GM12865 (cell line): ENCODE measurements around the gene ADCY1.

Source experiments
- DNase-seq: peaks from one replicate; pipeline ENCODE4 v3.0.0; 2010; ENCODE audit warnings: low read depth
- H3K4me3 ChIP-seq: 2 replicates; pipeline ENCODE4 v1.5.1; 2011; ENCODE audit warnings: mild to moderate bottlenecking, low read depth, low read length, control low read depth
- TF ChIP-seq, protein P1 (sequence below): IDR thresholded peaks from 2 replicates; pipeline ENCODE4 v1.5.1; 2011; ENCODE audit warnings: low read length, control low read depth, low read depth, inconsistent platforms; ENCODE audit not compliant: insufficient read depth; ENCODE audit errors: missing control alignments

Gene ADCY1

DNA sequence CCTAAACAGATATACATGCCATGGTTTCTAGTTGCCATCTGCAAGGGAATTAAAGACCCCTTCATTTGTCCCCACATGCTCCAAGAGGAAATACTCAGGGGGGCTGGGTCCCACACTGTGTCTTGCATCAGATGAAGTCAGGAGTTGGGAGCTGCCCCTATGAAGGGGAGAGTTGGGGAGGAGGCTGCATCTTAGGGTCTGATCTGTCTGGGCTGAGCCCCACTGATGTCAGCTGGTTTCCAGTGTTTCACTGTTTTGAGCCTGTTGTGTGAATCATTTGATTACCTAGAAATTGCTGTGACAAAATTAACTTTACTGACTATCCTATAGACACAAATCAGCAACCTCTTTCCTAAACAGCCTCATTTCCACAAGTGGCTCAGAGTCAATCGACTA, 4.9 kb upstream of the ADCY1 start:
- DNase-seq: no peak
- no peak overlapping the region for H3K4me3 ChIP-seq
- TF ChIP-seq, protein P1, sequence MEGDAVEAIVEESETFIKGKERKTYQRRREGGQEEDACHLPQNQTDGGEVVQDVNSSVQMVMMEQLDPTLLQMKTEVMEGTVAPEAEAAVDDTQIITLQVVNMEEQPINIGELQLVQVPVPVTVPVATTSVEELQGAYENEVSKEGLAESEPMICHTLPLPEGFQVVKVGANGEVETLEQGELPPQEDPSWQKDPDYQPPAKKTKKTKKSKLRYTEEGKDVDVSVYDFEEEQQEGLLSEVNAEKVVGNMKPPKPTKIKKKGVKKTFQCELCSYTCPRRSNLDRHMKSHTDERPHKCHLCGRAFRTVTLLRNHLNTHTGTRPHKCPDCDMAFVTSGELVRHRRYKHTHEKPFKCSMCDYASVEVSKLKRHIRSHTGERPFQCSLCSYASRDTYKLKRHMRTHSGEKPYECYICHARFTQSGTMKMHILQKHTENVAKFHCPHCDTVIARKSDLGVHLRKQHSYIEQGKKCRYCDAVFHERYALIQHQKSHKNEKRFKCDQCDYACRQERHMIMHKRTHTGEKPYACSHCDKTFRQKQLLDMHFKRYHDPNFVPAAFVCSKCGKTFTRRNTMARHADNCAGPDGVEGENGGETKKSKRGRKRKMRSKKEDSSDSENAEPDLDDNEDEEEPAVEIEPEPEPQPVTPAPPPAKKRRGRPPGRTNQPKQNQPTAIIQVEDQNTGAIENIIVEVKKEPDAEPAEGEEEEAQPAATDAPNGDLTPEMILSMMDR: no peak

DNA sequence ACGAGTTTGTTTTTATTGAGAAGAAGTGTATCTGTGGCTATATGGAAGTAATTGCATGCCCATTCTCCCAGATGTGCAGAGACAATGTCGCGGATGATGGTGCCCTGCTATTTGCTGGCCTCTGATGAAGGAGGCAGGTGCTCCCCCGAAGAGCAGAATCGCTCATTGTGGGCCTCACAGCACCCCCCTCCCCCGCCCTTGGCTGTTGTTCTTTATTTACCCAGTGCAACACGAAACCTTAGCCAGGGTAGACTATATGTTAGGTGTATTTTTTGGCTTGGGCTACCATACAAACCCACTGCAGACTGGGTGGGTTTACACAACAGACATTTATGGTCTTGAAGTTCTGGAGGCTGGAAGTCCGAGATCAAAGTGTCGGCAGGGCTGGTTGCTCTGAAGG, 3.4 kb upstream of the ADCY1 start:
- DNase-seq: no peak
- TF ChIP-seq, protein P1: no peak
- H3K4me3 ChIP-seq: no peak overlapping the region

DNA sequence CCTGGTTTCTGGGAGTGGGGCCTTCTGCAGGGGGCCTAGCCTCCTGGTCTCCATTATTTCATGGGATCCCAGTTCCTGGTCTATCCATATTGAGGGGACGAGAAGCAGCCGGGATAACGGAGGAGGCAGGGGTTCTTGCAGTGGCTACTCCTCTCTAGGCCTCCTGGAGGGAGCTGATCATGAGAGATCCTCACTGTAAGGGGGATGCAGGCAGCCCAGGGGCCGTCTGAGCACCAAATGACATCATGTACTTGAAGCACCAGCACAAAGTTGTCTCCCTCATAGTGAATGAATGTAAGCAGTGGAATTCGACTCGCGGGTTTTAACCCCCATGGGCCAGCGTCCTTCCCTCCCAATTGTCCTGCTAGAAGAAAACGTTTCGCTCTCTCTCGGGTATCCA, 964 bp upstream of the ADCY1 start:
- H3K4me3 ChIP-seq: no peak overlapping the region
- no peak for DNase-seq
- TF ChIP-seq, protein P1: no peak

DNA sequence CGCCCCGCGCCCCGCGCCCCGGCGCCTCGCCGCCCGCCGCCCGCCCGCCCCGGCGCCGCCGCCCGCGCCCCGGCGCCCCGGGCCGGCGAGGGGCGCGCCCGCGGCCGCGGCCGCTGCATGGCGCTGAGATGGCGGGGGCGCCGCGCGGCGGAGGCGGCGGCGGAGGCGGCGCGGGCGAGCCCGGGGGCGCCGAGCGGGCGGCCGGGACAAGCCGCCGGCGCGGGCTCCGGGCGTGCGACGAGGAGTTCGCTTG, 174 bp downstream of the ADCY1 start:
- no peak for DNase-seq
- TF ChIP-seq, protein P1: no peak

DNA sequence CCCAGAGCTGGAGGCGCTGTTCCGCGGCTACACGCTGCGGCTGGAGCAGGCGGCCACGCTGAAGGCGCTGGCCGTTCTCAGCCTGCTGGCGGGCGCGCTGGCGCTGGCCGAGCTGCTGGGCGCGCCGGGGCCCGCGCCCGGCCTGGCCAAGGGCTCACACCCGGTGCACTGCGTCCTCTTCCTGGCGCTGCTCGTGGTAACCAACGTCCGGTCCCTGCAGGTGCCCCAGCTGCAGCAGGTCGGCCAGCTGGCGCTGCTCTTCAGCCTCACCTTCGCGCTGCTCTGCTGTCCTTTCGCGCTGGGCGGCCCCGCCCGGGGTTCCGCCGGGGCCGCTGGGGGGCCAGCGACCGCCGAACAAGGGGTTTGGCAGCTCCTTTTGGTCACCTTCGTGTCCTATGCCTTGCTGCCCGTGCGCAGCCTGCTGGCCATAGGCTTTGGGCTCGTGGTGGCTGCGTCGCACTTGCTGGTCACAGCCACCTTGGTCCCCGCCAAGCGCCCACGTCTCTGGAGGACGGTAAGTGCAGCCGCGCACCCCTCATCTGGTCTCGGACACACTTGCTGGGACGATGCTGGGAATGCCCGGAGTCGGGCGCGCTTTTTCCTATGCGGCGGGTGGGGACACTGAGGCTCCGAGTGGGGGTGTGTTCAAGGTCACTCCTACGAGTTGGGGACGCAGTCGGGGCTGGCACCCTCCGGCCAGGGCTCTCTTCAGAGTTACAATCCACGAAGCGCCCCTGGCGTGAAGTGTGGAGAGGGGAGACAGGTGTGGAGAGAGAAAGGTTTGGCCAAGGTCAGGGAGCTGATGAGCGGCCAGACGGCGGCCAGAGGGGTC, 717 bp downstream of the ADCY1 start:
- H3K4me3 ChIP-seq: peak overlapping the region; percentile 46
- TF ChIP-seq, protein P1: peak; percentile 5
- peak; percentile 72 for DNase-seq

More for the DNA sequence above, 174 bp downstream of the ADCY1 start:
- H3K4me3 ChIP-seq: no peak overlapping the region; the same call in 1 of the 2 replicates

DNA sequence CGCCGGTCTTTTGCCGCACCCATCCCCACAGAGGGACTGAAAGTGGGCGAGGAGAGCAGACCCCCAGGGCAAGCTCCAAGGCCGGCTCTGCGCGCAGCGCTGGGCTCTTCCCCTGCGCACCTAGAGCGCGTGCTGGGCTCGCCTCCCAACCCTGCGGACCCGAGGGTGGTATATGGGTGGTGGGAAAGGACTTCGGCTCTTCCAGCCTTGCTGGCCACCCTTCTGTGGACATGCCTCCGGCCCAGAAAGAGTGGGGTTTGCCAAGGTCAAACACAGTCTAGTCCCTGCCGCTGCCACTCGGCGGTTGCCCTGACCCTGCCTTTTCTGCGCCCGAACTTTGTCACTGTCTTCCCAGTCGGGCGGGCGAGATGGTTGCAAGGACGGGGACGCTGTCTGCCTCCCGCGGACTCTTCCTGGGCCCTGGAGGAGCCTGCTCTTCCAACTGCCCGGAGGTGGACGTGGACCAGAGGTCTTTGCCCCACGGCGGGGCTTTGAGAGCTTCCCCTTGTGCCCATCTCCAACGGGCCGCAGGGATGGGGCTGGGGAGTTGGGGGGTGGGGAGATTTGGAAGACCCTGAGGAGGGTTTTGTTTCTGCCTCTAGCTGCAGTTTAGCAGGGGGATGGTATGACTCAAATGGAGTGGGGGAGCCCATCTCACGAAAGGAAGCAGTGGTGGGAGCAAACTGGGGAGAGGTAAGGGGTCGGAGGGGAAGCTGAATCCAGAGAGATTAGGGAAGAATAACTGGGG, 1.5 kb downstream of the ADCY1 start:
- TF ChIP-seq, protein P1: no peak
- no peak for DNase-seq
- no peak overlapping the region for H3K4me3 ChIP-seq
